ENCODE data around the gene PIGH.

Gene PIGH

GRCh38 chr14:67577909-67578749, 21.9 kb downstream of the PIGH start:
- H3K4ac ChIP-seq (ENCODE audit: low read depth, low read length): no peak overlapping the region
- H2BK120ac ChIP-seq (ENCODE audit: insufficient read depth, low read length, poor library complexity): no peak overlapping the region
- no peaks in the 10 kb centered on the region for H3K79me2 ChIP-seq (ENCODE audit: control insufficient read depth, insufficient read depth, low read length, poor library complexity)
- H3K14ac ChIP-seq (ENCODE audit: low read length): no peak overlapping the region
- H3K27ac ChIP-seq (ENCODE audit: low read depth, low read length): no peak overlapping the region
- H3K4me2 ChIP-seq (ENCODE audit: low read length): no peak overlapping the region
- no peak overlapping the region for H3K23ac ChIP-seq (ENCODE audit: low read length)
- H3K18ac ChIP-seq (ENCODE audit: low read length): no peak overlapping the region
- H3K4me3 ChIP-seq (ENCODE audit: low read depth, low read length): no peak overlapping the region
- no peak overlapping the region for H4K12ac ChIP-seq (ENCODE audit: low read depth, low read length)
- no peaks in the 10 kb centered on the region for H3K79me1 ChIP-seq (ENCODE audit: low read length)
- H3K9me3 ChIP-seq (ENCODE audit: insufficient read depth, low read depth, low read length): peaks cover 2% of the 10 kb centered on the region
- H2AK5ac ChIP-seq (ENCODE audit: low read length): no peak overlapping the region
- H3K36me3 ChIP-seq (ENCODE audit: control insufficient read depth in 1 of 2, insufficient read depth in 2 of 2, low read length in 2 of 2): peaks cover 7 to 12% of the 10 kb centered on the region in 2 experiments
- no peaks in the 10 kb centered on the region for H3K4me1 ChIP-seq (ENCODE audit: control insufficient read depth in 1 of 2, insufficient read depth in 2 of 2, low read length in 2 of 2)
- H2AFZ ChIP-seq (ENCODE audit: insufficient read depth, low read length, poor library complexity): no peak overlapping the region
- no CpG with 5 or more reads among the region's 16 CpGs for WGBS (ENCODE audit: extremely low coverage, insufficient coverage, insufficient read length)
- H2BK5ac ChIP-seq (ENCODE audit: low read depth, low read length, poor library complexity): no peak overlapping the region
- H3K9ac ChIP-seq (ENCODE audit: low read length): no peak overlapping the region
- no peak overlapping the region for H4K91ac ChIP-seq (ENCODE audit: low read depth, low read length)
- no peak for DNase-seq
- no peak overlapping the region for H2BK12ac ChIP-seq (ENCODE audit: low read length)
- H4K8ac ChIP-seq (ENCODE audit: low read depth, low read length): no peak overlapping the region
- no peaks in the 10 kb centered on the region for H3K27me3 ChIP-seq (ENCODE audit: insufficient read depth, low read length)

GRCh38 chr14:67577181-67577808, 22.8 kb downstream of the PIGH start:
- Histone ChIP-seq H3K36me3 (ENCODE audit: control insufficient read depth in 1 of 2, insufficient read depth in 2 of 2, low read length in 2 of 2) (peaks cover 7 to 12% of the 10 kb centered on the region in 2 experiments), H3K4me2 (ENCODE audit: low read length) (no peak overlapping the region), H3K18ac (ENCODE audit: low read length) (no peak overlapping the region), H4K91ac (ENCODE audit: low read depth, low read length) (no peak overlapping the region), H2BK12ac (ENCODE audit: low read length) (no peak overlapping the region), H3K4ac (ENCODE audit: low read depth, low read length) (no peak overlapping the region), H3K79me2 (ENCODE audit: control insufficient read depth, insufficient read depth, low read length, poor library complexity) (no peaks in the 10 kb centered on the region), H3K27me3 (ENCODE audit: insufficient read depth, low read length) (no peaks in the 10 kb centered on the region), H3K79me1 (ENCODE audit: low read length) (no peaks in the 10 kb centered on the region), H3K9ac (ENCODE audit: low read length) (no peak overlapping the region), H2BK5ac (ENCODE audit: low read depth, low read length, poor library complexity) (no peak overlapping the region), H3K23ac (ENCODE audit: low read length) (no peak overlapping the region), H4K12ac (ENCODE audit: low read depth, low read length) (no peak overlapping the region), H3K14ac (ENCODE audit: low read length) (no peak overlapping the region), H2AFZ (ENCODE audit: insufficient read depth, low read length, poor library complexity) (no peak overlapping the region), H4K8ac (ENCODE audit: low read depth, low read length) (no peak overlapping the region), H3K9me3 (ENCODE audit: insufficient read depth, low read depth, low read length) (peaks cover 2% of the 10 kb centered on the region), H3K4me1 (ENCODE audit: control insufficient read depth in 1 of 2, insufficient read depth in 2 of 2, low read length in 2 of 2) (no peaks in the 10 kb centered on the region), H3K4me3 (ENCODE audit: low read depth, low read length) (no peak overlapping the region), H2BK120ac (ENCODE audit: insufficient read depth, low read length, poor library complexity) (no peak overlapping the region), H3K27ac (ENCODE audit: low read depth, low read length) (no peak overlapping the region), H2AK5ac (ENCODE audit: low read length) (no peak overlapping the region)
- no peak for DNase-seq
- WGBS (ENCODE audit: extremely low coverage, insufficient coverage, insufficient read length): no CpG with 5 or more reads among the region's 13 CpGs

- Histone ChIP-seq H2AK5ac (ENCODE audit: low read length) (no peak overlapping the region), H2BK12ac (ENCODE audit: low read length) (no peak overlapping the region), H3K4me3 (ENCODE audit: low read depth, low read length) (no peak overlapping the region), H3K18ac (ENCODE audit: low read length) (no peak overlapping the region), H3K14ac (ENCODE audit: low read length) (no peak overlapping the region), H3K4me2 (ENCODE audit: low read length) (no peak overlapping the region), H2BK5ac (ENCODE audit: low read depth, low read length, poor library complexity) (no peak overlapping the region), H3K9ac (ENCODE audit: low read length) (no peak overlapping the region), H3K23ac (ENCODE audit: low read length) (no peak overlapping the region), H3K9me3 (ENCODE audit: insufficient read depth, low read depth, low read length) (peaks cover 2% of the 10 kb centered on the region), H3K4me1 (ENCODE audit: control insufficient read depth in 1 of 2, insufficient read depth in 2 of 2, low read length in 2 of 2) (no peaks in the 10 kb centered on the region), H3K79me1 (ENCODE audit: low read length) (no peaks in the 10 kb centered on the region), H3K27me3 (ENCODE audit: insufficient read depth, low read length) (no peaks in the 10 kb centered on the region), H3K79me2 (ENCODE audit: control insufficient read depth, insufficient read depth, low read length, poor library complexity) (no peaks in the 10 kb centered on the region), H2AFZ (ENCODE audit: insufficient read depth, low read length, poor library complexity) (no peak overlapping the region), H3K4ac (ENCODE audit: low read depth, low read length) (no peak overlapping the region), H4K12ac (ENCODE audit: low read depth, low read length) (no peak overlapping the region), H3K27ac (ENCODE audit: low read depth, low read length) (no peak overlapping the region), H3K36me3 (ENCODE audit: control insufficient read depth in 1 of 2, insufficient read depth in 2 of 2, low read length in 2 of 2) (peaks cover 7 to 12% of the 10 kb centered on the region in 2 experiments), H2BK120ac (ENCODE audit: insufficient read depth, low read length, poor library complexity) (no peak overlapping the region), H4K8ac (ENCODE audit: low read depth, low read length) (no peak overlapping the region), H4K91ac (ENCODE audit: low read depth, low read length) (no peak overlapping the region)
- no CpG with 5 or more reads among the region's 7 CpGs for WGBS (ENCODE audit: extremely low coverage, insufficient coverage, insufficient read length)
- DNase-seq: no peak
Measured at GRCh38 chr14:67576216-67576955, 23.7 kb downstream of the PIGH start.

- Histone ChIP-seq H2AK5ac (ENCODE audit: low read length) (no peak overlapping the region), H2BK120ac (ENCODE audit: insufficient read depth, low read length, poor library complexity) (no peak overlapping the region), H3K79me1 (ENCODE audit: low read length) (no peaks in the 10 kb centered on the region), H3K4ac (ENCODE audit: low read depth, low read length) (no peak overlapping the region), H3K79me2 (ENCODE audit: control insufficient read depth, insufficient read depth, low read length, poor library complexity) (no peaks in the 10 kb centered on the region), H3K4me3 (ENCODE audit: low read depth, low read length) (no peak overlapping the region), H3K4me2 (ENCODE audit: low read length) (no peak overlapping the region), H3K27me3 (ENCODE audit: insufficient read depth, low read length) (no peaks in the 10 kb centered on the region), H4K8ac (ENCODE audit: low read depth, low read length) (no peak overlapping the region), H3K36me3 (ENCODE audit: control insufficient read depth in 1 of 2, insufficient read depth in 2 of 2, low read length in 2 of 2) (peaks cover 7 to 12% of the 10 kb centered on the region in 2 experiments), H3K9me3 (ENCODE audit: insufficient read depth, low read depth, low read length) (peaks cover 2% of the 10 kb centered on the region), H3K9ac (ENCODE audit: low read length) (no peak overlapping the region), H3K18ac (ENCODE audit: low read length) (no peak overlapping the region), H3K14ac (ENCODE audit: low read length) (no peak overlapping the region), H2BK12ac (ENCODE audit: low read length) (no peak overlapping the region), H2AFZ (ENCODE audit: insufficient read depth, low read length, poor library complexity) (no peak overlapping the region), H3K23ac (ENCODE audit: low read length) (no peak overlapping the region), H2BK5ac (ENCODE audit: low read depth, low read length, poor library complexity) (no peak overlapping the region), H3K4me1 (ENCODE audit: control insufficient read depth in 1 of 2, insufficient read depth in 2 of 2, low read length in 2 of 2) (no peaks in the 10 kb centered on the region), H4K91ac (ENCODE audit: low read depth, low read length) (no peak overlapping the region), H4K12ac (ENCODE audit: low read depth, low read length) (no peak overlapping the region), H3K27ac (ENCODE audit: low read depth, low read length) (no peak overlapping the region)
- no peak for DNase-seq
- no CpG with 5 or more reads among the region's 9 CpGs for whole genome bisulfite sequencing (ENCODE audit: extremely low coverage, insufficient coverage, insufficient read length)
Measured at GRCh38 chr14:67575684-67576083, 24.4 kb downstream of the PIGH start.

Data from trophoblast cell (in vitro differentiated cells and primary cell).